H54 (cell line): ENCODE measurements around the gene SFXN5.

Experiments
- DNase-seq: peaks from one replicate; pipeline ENCODE4 v3.0.0; 2011; ENCODE audit warnings: low spot score, mixed read lengths; ENCODE audit not compliant: insufficient read length
- FAIRE-seq: peaks from 3 replicates; lab custom pipeline; 2011; peaks lifted over from hg19 to GRCh38; lab: Jason Lieb, UNC
- POLR2A ChIP-seq: IDR thresholded peaks from 2 replicates; pipeline ENCODE4 v1.6.1; 2011; ENCODE audit warnings: low read depth, mild to moderate bottlenecking, low read length

Gene SFXN5

DNA sequence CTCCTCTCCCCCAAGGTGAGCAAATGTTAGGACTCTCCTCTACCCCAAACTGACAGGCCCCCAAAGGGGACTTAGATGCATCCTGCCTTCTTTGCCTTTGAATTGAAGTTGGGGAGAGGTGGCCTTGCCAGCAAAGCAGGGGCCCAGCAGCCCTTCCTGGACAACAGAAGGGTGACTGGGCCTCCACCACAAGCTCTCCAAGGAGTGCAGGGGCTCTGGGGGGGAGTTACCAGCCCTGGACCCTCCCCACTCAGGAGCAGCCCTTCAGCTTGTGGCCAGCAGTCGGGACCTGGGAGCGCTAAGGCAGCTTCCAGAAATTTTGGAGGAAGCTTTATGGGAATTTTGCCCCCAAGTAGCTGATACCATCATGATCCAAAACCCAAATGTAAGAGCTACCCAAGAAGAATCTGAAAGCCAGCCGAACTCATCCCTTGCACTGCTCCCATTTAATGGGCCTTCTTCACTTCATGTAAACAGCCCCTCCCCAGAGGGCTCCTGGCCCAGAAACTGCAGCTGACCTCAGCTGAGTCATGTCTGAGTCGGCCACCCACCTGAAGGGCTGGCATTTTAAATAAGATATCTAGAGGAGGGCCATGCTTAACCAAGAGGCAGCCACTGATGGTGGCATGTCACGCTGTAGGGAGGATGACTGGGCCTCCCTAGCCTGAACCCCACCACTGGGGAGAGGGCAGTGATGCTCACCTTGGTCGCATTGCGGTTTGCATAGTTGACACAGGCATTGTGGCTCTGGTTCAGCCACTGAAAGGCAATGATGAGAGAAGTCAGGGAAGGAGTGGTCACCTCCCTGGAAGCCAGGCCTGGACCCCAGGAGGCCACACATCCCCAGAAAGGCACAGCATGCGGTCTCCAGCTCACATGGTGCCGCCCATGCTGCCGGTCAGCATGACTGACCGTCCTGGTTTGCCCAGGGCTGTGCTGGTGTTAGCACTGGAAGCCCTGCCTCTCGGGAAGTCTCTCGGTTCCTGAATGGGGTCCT lies 71.5 kb downstream of the SFXN5 start:
- DNase-seq, result peak; percentile 65
- FAIRE-seq, result peak; percentile 77
- TF ChIP-seq POLR2A, result no peak

DNA sequence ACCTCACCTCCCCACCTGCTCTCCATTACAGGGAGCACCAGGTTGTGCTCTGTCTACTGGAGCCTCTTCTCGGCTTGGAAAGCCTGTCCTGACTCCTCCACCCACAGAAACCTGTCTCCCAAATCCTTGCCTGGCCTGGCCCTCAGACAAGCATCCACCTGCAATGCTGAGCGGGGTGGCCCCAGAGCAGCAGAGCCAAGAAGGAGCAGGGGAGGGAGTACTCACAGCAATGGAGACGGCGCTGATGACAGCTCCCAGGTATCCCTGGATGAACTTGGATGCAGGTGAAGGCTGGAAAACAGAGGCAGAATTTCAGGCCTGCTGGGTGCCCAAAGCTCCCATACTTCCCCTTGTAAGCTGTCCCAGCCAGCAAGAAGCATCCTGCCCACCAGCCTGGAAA lies 72.8 kb downstream of the SFXN5 start:
- no peak for TF ChIP-seq POLR2A
- FAIRE-seq (no peak), DNase-seq (no peak)

DNA sequence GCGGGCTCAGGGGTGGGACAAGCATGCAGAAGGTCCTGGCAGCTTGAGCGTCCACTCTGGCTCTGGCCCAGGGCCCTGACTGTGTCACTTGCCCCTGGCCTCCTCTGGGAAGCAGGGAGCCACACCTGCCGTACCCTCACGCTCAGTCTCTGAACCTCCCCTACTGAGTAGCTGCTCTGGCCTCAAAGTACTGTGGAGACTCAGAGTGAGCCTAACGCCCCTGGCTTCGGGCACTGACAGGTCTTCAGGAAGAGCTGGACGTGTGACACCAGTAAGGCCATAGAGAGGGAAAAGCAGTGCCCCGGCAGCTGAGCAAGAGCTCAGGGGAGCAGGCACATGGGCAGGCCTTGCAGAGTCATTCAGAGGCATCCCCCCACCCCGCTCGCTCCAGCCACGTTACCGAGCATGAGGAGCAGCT lies 73.3 kb downstream of the SFXN5 start:
- no peak for DNase-seq
- no peak for FAIRE-seq
- TF ChIP-seq POLR2A, result no peak

DNA sequence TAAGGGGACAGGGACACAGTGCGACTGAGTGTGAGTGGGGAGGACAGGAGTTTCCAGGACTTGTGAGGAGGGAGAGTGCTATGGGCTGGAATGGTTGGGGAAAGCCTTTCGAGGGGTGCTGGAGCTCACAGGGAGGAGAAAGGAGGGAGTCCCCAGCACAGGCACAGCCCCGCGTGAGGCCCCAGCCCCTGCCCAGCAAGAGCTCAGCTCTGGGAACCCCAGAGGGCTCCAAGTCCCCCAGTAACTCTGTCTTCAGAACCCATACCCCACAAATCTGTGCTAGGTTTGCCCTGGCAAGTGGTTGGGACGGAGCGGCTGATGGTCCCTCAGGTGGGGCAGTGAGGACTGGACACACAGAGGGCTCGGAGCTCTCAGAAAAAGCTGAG lies 75.4 kb downstream of the SFXN5 start:
- TF ChIP-seq POLR2A, result no peak
- FAIRE-seq (no peak), DNase-seq (no peak)

DNA sequence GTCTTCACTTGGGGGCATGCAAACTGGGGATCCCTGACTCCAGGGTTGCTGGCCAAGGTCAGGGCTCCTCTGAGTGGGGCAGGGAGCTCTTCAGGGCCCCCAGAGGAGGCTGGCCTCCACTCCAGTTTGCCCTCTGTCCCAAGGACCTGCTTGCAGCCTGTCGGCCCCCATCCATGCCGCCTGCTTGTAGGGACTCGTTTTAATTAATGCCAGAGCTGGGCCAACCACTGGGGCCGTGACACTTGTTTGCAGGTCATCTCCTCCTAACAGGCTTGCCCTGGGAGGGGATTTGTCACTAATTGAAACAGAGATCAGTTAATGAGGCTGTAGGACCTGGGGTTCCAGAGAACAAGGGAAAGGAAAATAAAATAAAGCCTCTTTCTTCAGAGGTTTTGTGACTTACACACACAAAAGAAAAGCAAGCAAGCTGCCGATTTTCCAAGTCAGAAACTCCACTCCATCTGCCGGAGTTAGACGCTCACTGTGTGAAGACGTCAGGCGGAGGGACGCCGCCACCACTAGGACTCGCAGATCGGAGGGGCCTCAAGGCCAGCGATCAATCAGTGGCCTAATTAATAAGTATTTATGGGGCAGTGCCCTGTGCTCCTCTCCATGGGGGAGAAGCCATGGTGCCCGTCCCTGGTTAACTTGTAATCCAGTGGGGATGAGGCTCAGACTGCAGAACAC lies 75.9 kb downstream of the SFXN5 start:
- TF ChIP-seq POLR2A, result no peak
- DNase-seq (no peak), FAIRE-seq (no peak)

DNA sequence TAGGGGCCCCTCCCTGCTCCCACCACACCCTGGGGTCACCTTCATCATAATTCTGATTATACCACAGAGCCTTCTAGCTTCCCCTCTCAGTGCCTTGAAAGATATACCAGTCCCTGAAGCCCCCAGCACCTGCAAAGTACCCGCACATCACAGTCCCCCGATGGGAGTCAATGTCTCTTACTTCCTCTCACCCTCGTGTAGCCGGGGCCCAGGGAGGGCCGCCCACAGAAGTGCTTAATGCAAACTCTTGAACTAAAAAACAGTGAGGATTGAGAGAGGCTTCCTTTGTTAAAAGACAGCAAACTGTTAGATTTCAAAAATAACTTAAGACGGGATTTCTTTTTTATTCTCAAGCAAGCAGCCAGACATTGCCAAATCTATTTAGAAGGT lies 76.5 kb downstream of the SFXN5 start:
- no peak for TF ChIP-seq POLR2A
- DNase-seq (no peak), FAIRE-seq (no peak)

DNA sequence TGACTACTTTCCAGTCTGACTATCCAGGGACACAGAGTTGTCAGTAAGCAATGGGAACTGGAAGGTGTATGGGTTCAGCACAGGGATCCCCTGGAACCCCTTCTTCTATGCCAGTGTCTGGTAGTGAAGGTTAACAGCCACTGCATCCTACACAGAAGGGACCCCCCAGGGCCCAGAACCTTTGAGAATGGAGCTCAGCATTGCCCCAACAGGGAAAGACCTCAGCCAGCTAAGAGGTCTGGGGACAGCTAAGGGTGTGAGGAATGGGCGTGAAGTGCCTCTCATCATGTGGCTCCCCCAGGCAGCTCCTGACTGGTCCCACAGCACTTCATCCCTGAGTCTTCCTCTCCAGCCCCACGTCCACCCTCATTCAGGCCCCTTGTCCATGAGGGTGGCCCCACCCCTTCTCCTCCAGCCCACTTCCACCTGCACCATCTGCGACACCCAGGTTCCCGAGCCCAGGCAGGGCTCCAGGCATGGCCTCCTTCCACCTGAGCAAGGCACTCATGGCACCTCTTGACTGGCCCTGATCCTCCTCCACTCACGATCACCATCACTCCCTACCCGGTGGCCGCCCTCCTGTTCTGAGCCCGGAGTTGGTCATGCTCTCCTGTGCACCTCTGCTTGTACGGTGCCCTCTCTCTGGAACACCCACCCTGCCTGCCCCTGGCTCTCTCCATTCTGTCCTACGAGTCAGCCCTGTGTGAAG lies 77.1 kb downstream of the SFXN5 start:
- no peak for TF ChIP-seq POLR2A
- DNase-seq (no peak), FAIRE-seq (no peak)

DNA sequence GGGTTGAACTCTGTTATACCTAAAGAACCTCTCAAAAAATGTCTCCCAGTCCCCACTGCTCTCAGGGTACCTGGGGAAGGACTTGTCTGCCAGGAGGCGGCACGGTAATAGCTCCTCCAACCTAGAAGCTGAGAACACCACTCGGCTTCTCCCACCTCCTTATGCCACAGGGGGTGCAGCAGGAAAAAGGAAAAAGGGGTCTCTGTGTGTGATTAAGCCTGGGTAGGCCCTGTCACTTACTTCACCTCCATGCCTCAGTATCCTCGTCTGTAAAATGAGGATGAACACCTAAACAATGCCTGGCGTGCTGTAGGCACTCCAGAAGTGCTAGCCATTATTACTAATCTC lies 77.6 kb downstream of the SFXN5 start:
- FAIRE-seq, result no peak
- no peak for DNase-seq
- no peak for TF ChIP-seq POLR2A

DNA sequence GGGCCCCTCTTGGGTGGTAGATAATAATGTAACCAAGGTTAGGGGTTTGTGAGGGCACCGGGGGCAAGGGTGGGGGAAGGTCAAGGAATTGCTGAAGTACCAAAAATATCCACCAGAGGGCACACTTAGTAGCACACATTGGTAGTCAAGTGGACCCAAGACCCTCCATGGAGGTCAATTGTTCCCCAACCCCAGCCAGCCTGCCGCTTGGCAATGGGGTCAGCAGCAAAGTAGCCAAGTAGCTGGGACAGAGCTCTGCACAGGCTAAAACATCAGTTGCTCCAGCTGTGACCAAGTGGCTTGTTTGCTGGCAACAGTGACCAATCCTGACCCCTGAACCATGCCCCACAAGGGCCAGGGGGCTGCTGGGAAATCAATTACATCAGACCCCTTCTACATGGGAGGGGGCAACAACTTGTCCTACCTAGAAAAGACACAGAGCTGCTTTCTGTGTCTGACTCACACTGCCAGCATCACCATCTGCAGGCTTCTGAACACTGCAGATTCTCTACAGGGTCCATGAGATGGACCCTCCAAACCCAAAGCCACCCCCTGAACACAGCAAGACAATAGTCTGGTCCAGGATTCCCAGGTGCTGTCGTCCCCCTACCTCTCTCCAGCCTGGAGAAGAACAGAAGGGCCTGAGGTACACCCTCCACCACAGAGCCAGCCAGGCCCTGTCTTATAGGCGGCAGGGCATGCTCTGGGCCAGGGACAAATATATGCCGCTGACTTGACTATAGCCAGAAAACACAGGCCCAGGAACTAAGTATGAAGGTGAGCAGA lies 78.2 kb downstream of the SFXN5 start:
- DNase-seq, result peak; percentile 40
- TF ChIP-seq POLR2A, result no peak
- no peak for FAIRE-seq

DNA sequence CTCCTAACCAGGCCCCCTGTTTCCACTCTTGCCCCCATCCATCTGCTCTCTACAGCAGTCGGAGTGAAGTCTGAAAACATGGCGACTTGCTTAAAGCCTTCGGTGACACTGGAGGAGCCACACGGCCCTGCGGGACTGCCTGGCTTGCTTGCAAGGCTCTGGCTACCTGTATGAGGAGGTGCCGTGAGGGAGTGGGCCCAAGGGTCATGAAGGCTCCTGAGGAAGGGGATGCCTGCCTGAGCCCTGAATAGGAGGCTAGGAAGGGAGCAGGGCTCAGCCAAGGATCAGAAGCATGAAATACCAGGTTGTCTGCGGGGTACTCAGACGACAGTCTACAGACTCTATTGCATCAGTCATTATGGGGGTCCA lies 78.8 kb downstream of the SFXN5 start:
- 0 out of 2 replicates have a peak, but pooled peaks have one; percentile 1 for TF ChIP-seq POLR2A
- no peak for DNase-seq
- FAIRE-seq, result no peak

DNA sequence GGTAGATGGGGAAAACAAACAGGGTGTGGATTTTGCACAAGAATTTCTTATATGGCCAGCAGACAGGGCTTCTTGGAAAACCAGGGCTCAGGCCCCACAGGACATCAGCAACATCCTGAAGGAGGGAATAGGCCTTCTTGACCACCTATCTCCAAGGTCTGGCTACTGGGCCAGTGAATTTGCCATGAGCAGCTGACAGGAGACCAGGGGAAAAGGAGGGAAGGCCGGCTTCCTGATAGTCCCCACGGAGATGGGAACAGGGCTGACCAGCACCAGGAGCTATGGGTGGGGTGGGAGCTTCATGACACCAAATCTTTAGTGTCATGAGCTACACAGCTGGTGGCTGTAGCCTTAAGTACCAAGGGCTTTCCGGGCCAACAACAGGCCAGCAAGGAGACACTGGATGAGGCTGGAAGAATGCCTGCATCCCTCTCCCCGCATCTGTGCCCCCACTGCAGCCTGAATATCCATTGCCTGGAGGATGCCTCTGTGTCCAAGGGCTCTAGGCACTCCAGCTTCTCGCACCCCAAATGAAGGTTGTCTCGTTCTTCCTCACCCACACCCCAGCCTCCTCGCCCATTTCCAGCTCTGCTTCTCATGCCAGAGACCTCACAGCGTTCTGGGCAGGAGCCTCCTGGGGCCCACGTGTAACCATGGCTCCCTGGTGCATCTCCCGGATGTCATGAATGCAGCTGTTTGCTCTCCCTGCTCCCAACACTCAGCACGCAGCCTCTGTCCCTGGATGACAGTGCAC lies 79.4 kb downstream of the SFXN5 start:
- no peak for FAIRE-seq
- TF ChIP-seq POLR2A, result 0 out of 2 replicates have a peak, but pooled peaks have one; percentile 4
- DNase-seq, result no peak

DNA sequence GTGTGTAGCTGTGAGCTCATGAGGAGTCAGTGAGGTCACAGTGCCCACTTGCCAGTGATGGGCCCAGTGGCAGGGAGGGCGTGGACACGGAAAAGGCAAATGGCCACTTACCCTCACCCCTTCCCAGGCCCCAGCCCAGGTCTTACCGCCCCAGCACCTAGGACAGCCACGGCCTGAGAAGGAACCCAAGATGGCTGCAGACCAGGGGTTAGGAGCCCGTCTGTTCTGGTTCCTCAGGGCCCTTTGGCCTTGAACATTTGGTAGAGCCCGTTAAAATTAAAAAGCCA lies 80.1 kb downstream of the SFXN5 start:
- DNase-seq (no peak), FAIRE-seq (no peak)
- TF ChIP-seq POLR2A, result no peak
